Left renal pelvis (tissue), 4 donors: ENCODE data around the gene DEK. TPM values are rescaled to one million over a fixed set of nuclear protein-coding genes. Genes with fewer than 3 reads are reported as not detected.
"Not testable (repeated sequence)": the region's sequence is repeated elsewhere in the genome, so short reads cannot be mapped to it uniquely, and the experiment has no call there.

Experiments used
- DNase-seq, 4 donors: peaks; one replicate each; pipeline ENCODE4 v3.0.0-alpha.2; 2013; ENCODE audit warnings: low read depth in 4 of 4, low spot score in 3 of 4
- polyA plus RNA-seq, 4 donors: library from polyadenylated mRNA; unstranded; fragments of 120-200 nt; gene quantifications; one replicate each; pipeline ENCODE4 v1.2.1, GENCODE V29; 2013; ENCODE audit not compliant: insufficient read length in 4 of 4

Gene DEK
- polyA plus RNA-seq, 4 donors, result 190 to 256 (median 209) TPM

DNA sequence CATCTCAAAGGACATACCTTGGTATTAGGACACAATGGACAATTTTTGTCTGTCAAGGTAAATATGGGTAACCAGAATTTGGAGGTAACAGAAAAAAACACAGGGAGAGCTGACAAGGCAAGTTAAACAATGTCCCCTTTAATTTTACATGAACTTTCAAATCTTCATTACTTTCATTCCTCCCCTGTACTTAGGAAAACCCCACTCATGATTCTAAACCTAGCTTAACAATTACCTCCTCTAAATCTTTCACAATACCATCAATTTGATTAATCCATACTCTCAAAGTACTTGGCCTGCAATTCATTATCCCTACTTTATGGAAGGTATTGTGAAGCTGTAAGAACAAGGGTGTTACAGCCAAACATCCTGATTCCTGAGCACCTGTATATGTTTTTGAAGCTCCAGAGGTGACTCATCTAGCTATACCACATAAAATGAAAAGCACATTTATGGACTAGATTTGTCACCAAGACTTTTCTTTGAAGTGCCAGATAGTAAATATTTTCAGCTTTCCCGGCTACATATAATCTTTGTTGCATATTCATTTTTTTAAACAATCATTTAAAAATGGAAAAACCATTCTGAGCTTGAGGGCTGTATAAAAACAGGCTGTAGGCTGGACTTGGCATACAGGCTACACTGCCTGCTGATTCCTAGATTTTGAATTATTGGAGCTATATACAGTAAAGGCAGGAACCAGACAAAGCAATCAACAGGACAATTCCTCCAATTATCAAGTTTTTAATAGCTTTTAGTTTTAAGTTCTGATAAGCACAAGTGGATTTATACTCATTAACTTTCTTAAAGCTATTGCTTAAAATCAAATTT lies 22.9 kb downstream of the DEK start:
- DNase-seq, result no peak

GRCh38 chr6:18240230-18240629 lies 24.1 kb downstream of the DEK start:
- peak in 2 of 4 donors; percentile 8 to 9 for DNase-seq

GRCh38 chr6:18237167-18237566 lies 27.2 kb downstream of the DEK start:
- DNase-seq, result no peak

- DNase-seq, result no peak
These were observed 28.8 kb downstream of the DEK start for GRCh38 chr6:18235524-18235923.

GRCh38 chr6:18234564-18234963 lies 29.8 kb downstream of the DEK start:
- DNase-seq, result no peak

GRCh38 chr6:18233770-18234169 lies 30.6 kb downstream of the DEK start:
- not testable (repeated sequence) for DNase-seq

- DNase-seq, result not testable (repeated sequence)
These were observed 32.5 kb downstream of the DEK start for GRCh38 chr6:18231856-18232255.

GRCh38 chr6:18228590-18228989 lies 35.7 kb downstream of the DEK start:
- not testable (repeated sequence) for DNase-seq

DNA sequence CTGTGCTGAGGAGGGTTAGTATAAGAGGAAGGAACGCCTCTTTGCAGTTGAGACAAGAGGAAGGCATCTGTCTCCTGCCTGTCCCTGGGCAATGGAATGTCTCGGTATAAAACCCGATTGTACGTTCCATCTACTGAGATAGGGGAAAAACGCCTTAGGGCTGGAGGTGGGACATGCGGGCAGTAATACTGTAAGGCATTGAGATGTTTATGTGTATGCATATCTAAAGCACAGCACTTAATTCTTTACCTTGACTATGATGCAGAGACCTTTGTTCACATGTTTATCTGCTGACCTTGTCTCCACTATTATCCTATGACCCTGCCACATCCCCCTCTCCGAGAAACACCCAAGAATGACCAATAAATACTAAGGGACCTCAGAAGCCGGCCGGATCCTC lies 37.2 kb downstream of the DEK start:
- not testable (repeated sequence) for DNase-seq

- DNase-seq, result not testable (repeated sequence)
These were observed 37.8 kb downstream of the DEK start for GRCh38 chr6:18226451-18227105.

DNA sequence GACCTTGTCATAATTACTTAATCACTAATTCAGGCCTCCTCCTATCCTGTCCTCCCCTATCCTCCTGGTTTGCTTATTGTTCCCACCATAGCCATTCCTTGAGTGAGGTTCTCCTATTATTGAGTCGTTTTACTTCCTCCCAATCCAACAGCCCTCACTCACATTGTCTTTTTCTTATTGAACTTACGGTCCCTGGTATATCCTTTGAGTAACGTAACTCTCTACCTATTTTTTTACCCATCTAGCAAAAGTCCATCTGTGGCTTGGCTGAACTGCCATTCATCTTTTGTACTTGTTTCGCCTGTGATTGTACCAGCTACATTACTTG lies 43.1 kb downstream of the DEK start:
- no peak for DNase-seq

- DNase-seq, result no peak
These were observed 44.7 kb downstream of the DEK start for GRCh38 chr6:18219591-18219990.

- no peak for DNase-seq
These were observed 46.1 kb downstream of the DEK start for GRCh38 chr6:18218233-18218632.

- no peak for DNase-seq
These were observed 47.9 kb downstream of the DEK start for GRCh38 chr6:18216411-18216810.

- DNase-seq, result no peak
These were observed 48.9 kb downstream of the DEK start for GRCh38 chr6:18215436-18215835.

DNA sequence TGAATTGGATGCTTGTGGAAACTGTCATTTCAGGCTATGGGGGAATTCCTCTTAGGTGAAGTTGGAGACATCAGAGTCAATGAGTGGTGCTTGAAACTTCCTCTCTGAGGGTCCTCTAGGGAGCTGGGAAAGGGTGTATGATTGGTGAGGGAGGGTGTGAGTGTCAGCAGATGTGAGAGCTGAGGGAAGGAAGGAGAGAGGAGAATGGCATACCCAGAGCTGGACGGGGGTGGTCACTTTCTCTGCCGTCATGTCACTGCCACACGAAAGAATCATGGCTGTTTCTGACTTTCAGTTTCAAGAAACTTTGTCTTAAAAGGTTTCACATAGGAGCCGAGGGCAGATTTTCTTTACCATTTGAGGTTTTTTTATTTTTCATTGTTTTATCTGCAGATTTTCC lies 50.3 kb downstream of the DEK start:
- DNase-seq, result no peak

GRCh38 chr6:18213439-18213838 lies 50.9 kb downstream of the DEK start:
- DNase-seq, result no peak

DNA sequence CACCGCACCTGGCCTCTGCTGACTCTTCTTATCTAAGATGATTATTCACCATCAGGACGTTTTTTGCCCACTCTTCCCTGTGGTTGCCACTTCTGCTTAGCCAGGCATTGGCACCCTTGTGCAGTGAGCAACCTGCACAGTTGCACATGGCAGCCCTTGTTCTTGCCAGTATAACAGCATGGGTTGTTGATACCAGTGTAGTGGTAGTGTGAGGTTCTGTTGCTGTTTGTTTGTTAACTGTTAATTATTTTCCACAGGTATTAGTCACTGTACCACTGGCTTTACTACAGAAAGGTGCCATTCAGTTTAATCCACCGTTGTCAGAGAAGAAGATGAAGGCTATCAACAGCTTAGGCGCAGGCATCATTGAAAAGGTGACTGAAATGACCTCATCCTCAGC lies 52.1 kb downstream of the DEK start:
- DNase-seq, result no peak

DNA sequence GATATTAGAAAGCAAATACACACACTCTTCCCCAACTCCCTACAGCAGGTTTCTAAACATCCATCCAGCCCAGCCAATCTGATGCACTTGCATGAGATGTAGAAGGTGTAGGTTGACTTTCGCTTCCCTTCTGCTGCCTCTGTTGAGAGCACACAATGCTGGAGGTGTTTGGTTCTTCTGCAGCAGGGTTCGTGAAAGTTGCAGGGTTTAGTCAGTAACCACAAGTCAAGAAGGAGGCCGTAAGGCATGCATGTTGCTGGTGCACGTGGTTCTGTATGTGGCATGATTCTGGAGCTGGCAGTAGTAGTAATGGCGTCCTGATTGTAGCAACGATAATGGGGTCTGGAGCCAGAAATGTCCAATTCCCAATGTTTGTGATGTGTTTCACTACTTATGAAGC lies 53.0 kb downstream of the DEK start:
- DNase-seq, result no peak

DNA sequence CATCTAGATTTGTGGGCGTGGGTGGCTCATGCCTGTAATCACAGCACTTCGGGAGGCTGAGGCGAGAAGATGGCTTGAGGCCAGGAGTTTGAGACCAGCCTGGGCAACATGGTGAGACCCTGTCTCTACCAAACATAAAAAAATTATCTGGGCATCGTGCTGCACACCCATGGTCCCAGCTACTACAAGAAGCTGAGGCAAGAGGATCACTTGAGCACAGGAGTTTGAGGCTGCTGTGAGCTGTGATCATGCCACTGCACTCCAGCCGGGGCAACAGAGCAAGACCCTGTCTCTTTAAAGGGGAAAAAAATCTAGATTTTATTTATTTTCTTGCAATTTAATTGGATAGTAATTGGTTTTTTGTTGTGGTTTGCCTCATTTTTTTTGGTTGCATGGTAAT lies 53.6 kb downstream of the DEK start:
- DNase-seq, result no peak

DNA sequence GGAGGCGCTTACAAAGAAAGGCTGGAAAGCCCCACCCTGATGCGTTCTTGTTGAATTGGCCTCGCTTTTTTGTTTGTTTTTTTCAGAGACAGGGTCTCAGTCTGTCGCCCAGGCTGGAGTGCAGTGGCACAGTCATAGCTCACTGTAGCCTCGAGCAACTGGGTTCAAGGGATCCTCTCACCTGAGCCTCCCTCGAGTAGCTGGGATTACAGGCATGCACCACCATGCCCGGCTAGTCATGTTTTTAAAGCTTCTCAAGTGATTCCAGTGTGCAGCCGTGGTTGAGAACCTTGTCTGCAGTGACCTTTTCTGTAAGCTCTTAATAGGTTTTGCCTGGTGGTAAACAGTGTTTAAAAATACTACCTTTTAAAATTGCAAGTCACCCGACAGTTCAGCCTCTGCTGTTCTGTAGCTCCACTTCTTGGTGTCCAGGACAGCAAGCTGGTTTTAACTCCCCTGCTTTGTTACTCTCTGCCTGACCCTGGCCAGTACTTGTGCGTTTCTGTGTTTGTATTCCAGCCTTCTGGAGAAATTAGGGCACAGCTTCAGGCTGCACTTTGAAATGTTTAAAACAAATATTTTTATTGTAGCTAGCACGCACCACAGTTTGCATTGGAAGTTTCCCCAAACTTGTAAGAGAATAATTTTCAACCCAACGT lies 54.7 kb downstream of the DEK start:
- no peak for DNase-seq

DNA sequence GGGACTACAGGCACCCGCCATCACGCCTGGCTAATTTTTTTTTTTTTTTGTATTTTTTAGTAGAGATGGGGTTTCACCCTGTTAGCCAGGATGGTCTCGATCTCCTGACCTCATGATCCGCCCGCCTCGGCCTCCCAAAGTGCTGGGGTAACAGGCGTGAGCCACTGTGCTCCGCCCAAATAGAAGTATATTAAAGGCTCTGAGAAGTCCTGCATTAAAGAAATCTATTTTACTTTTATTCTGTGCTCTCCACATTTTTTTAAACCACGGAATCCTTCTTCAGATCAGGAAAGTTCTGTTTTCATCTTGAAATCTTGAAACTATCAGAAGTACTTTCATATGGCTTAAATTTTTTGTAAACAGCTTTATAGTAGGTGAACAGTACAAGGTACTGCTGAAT lies 55.6 kb downstream of the DEK start:
- DNase-seq, result not testable (repeated sequence)
